B cell (primary cell): Measurements from ENCODE around the gene TNNT1. TPM values are rescaled to one million over a fixed set of nuclear protein-coding genes. Genes with fewer than 3 reads are reported as not detected.

ENCODE experiments used
- ATAC-seq: fragments of 200-7000 bp; cut with Tn5 transposase; one replicate; pipeline ENCODE4 v1.10.0; 2021; ENCODE audit warnings: low read depth, mild to moderate bottlenecking, moderate number of reproducible peaks, moderate library complexity
- CTCF ChIA-PET: fragments of 350-600 bp; sonication (Branson Sonifier 250); formaldehyde crosslinking; loops from one replicate; lab custom pipeline; 2021; ENCODE audit warnings: antibody characterized with exemption, inconsistent platforms; lab: Charles Lee
- POLR2A ChIA-PET: fragments of 350-600 bp; sonication (Branson Sonifier 250); formaldehyde crosslinking; loops from one replicate; lab custom pipeline; 2021; ENCODE audit warnings: antibody characterized with exemption; lab: Charles Lee
- DNase-seq: peaks from one replicate; pipeline ENCODE4 v3.0.0; 2013
- H2AFZ ChIP-seq: 2 replicates; pipeline ENCODE4 v1.6.1; 2012; ENCODE audit warnings: mild to moderate bottlenecking, low read depth, low read length; ENCODE audit not compliant: insufficient read depth, poor library complexity, severe bottlenecking
- H3K27ac ChIP-seq, 2 donors: 1 replicate in 1 of 2; 2 replicates in 1 of 2; pipeline ENCODE4 v1.5.1; 2012 to 2013; ENCODE audit warnings: low read length in 2 of 2, mild to moderate bottlenecking in 2 of 2, moderate library complexity in 1 of 2
- H3K27me3 ChIP-seq, 4 experiments: fragments of 200-600 bp in 1 of 4; sonication (generic) in 1 of 4; replicated peaks in 1 of 4; 1 replicate in 2 of 4; 2 replicates in 2 of 4; pipeline versions ENCODE4 v1.6.1 to v1.7.0; 2013 to 2016; ENCODE audit warnings: low read length in 3 of 4, mild to moderate bottlenecking in 2 of 4, mixed read lengths in 1 of 4, moderate library complexity in 1 of 4; ENCODE audit not compliant: insufficient read depth in 4 of 4, control insufficient read depth in 3 of 4; ENCODE audit errors: control extremely low read depth in 1 of 4
- H3K36me3 ChIP-seq, 2 experiments: replicated peaks in 1 of 2; 1 replicate in 1 of 2; 2 replicates in 1 of 2; pipeline versions ENCODE4 v1.6.1 to v1.7.1; 2013; ENCODE audit warnings: low read length in 1 of 2; ENCODE audit not compliant: insufficient read depth in 2 of 2, control insufficient read depth in 1 of 2; ENCODE audit errors: control extremely low read depth in 1 of 2, extremely low read depth in 1 of 2
- H3K4me1 ChIP-seq, 2 donors: fragments of 200-600 bp in 1 of 2; sonication (generic) in 1 of 2; 1 replicate in 1 of 2; 2 replicates in 1 of 2; pipeline versions ENCODE4 v1.5.1 to v1.6.1; 2013 to 2017; ENCODE audit warnings: low read length in 2 of 2; ENCODE audit not compliant: control insufficient read depth in 2 of 2, insufficient read depth in 2 of 2
- H3K4me2 ChIP-seq: replicated peaks from 2 replicates; pipeline ENCODE3; 2012; ENCODE audit warnings: mild to moderate bottlenecking, low read depth, low read length; ENCODE audit not compliant: poor library complexity, severe bottlenecking
- H3K4me3 ChIP-seq, 5 experiments: fragments of 200-600 bp in 1 of 5; sonication (generic) in 1 of 5; 1 replicate in 3 of 5; 2 replicates in 2 of 5; pipeline versions ENCODE4 v1.5.1 to v1.7.0; 2011 to 2016; ENCODE audit warnings: low read length in 4 of 5, mild to moderate bottlenecking in 4 of 5, low read depth in 2 of 5, control low read depth in 1 of 5, moderate library complexity in 1 of 5; ENCODE audit not compliant: insufficient read depth in 1 of 5; ENCODE audit errors: control extremely low read depth in 1 of 5, extremely low read depth in 1 of 5
- H3K79me2 ChIP-seq: fragments of 200-600 bp; sonication (generic); one replicate; pipeline ENCODE4 v1.6.0; 2016; ENCODE audit warnings: low read length; ENCODE audit not compliant: control insufficient read depth, insufficient read depth
- H3K9ac ChIP-seq: fragments of 200-600 bp; sonication (generic); 2 replicates; pipeline ENCODE4 v1.6.1; 2017; ENCODE audit warnings: mild to moderate bottlenecking, low read length, moderate library complexity
- H3K9me3 ChIP-seq, 3 donors: one replicate each; pipeline versions ENCODE4 v1.6.1 to v1.7.1; 2013; ENCODE audit warnings: low read length in 2 of 3; ENCODE audit not compliant: control insufficient read depth in 2 of 3, insufficient read depth in 1 of 3; ENCODE audit errors: control extremely low read depth in 1 of 3
- H4K20me1 ChIP-seq: 2 replicates; pipeline ENCODE4 v1.6.0; 2012; ENCODE audit warnings: mild to moderate bottlenecking, low read length; ENCODE audit not compliant: insufficient read depth, control insufficient read depth, poor library complexity, severe bottlenecking
- H3K27ac Mint-ChIP-seq: one replicate; pipeline ENCODE4 v1.8.0; 2021; ENCODE audit warnings: mixed read lengths
- H3K27me3 Mint-ChIP-seq: one replicate; pipeline ENCODE4 v1.8.0; 2021; ENCODE audit warnings: mixed read lengths
- H3K4me1 Mint-ChIP-seq: one replicate; pipeline ENCODE4 v1.8.0; 2021; ENCODE audit warnings: mixed read lengths
- H3K4me3 Mint-ChIP-seq: one replicate; pipeline ENCODE4 v1.8.0; 2021; ENCODE audit warnings: mixed read lengths
- H3K9me3 Mint-ChIP-seq: one replicate; pipeline ENCODE4 v1.8.0; 2022; ENCODE audit warnings: mixed read lengths; ENCODE audit not compliant: insufficient read depth
- EZH2 ChIP-seq: IDR thresholded peaks from 2 replicates; pipeline ENCODE4 v1.6.1; 2012; ENCODE audit warnings: borderline replicate concordance, low read depth, mild to moderate bottlenecking, moderate library complexity, low read length; ENCODE audit not compliant: insufficient read depth, poor library complexity, severe bottlenecking
- WGBS: methylation state at CpG from one replicate; pipeline ENCODE4 v1.1.5; 2013; ENCODE audit warnings: missing lambda C conversion rate; ENCODE audit not compliant: insufficient coverage; 5-methylcytosine and 5-hydroxymethylcytosine counted together
- intact Hi-C: fragments of 100-400 bp; cut with micrococcal nuclease; formaldehyde crosslinking; loops from one replicate; pipeline ENCODE4 v1.10.0; 2022
- polyA plus RNA-seq: library from polyadenylated mRNA; depleted of rRNA; stranded (reverse); fragments of >200 nt; gene quantifications from 2 replicates; pipeline ENCODE4 v1.2.3, GENCODE V29; 2012
- total RNA-seq, 2 donors: library from RNA; stranded (reverse); fragments of 120-200 nt in 1 of 2; gene quantifications; 1 replicate in 1 of 2; 2 replicates in 1 of 2; pipeline versions ENCODE4 v1.2.3 to v1.2.4, GENCODE V29; 2013 to 2022
- TF ChIP-seq, protein P1 (sequence below): fragments of 200-600 bp; IDR thresholded peaks from one replicate; pipeline ENCODE4 v1.8.0; 2022; ENCODE audit warnings: antibody characterized with exemption, mild to moderate bottlenecking

Gene TNNT1
- total and polyA plus RNA-seq, 2 donors (not counting 1 experiment from before 2014, with no cell fraction given): not detected

DNA sequence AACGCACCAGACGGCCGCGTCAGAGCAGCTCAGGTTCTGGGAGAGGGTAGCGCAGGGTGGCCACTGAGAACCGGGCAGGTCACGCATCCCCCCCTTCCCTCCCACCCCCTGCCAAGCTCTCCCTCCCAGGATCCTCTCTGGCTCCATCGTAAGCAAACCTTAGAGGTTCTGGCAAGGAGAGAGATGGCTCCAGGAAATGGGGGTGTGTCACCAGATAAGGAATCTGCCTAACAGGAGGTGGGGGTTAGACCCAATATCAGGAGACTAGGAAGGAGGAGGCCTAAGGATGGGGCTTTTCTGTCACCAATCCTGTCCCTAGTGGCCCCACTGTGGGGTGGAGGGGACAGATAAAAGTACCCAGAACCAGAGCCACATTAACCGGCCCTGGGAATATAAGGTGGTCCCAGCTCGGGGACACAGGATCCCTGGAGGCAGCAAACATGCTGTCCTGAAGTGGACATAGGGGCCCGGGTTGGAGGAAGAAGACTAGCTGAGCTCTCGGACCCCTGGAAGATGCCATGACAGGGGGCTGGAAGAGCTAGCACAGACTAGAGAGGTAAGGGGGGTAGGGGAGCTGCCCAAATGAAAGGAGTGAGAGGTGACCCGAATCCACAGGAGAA is 33.5 kb downstream of the TNNT1 start:
- no peaks in the 10 kb centered on the region for H3K27me3 Mint-ChIP-seq
- peaks cover 60% of the 10 kb centered on the region for H4K20me1 ChIP-seq
- no peak overlapping the region for H2AFZ ChIP-seq
- H3K4me2 ChIP-seq: peak overlapping the region; percentile 98
- peaks cover 46% of the 10 kb centered on the region for H3K79me2 ChIP-seq
- H3K36me3 ChIP-seq: peaks cover 0 to 11% of the 10 kb centered on the region in 2 experiments
- peak overlapping the region in 3 of 5 experiments; percentile 81 to 98 (median 86) for H3K4me3 ChIP-seq
- intact Hi-C loops: loop anchor here (5.0 to 10.0 kb wide), 4 partner anchors 111 to 1001 kb away; partner anchors contain the start of genes EPN1, PRPF31 and TFPT
- no peaks in the 10 kb centered on the region for H3K9me3 ChIP-seq
- whole genome bisulfite sequencing: 93% methylated on average over 8 of the region's 13 CpGs
- H3K27ac Mint-ChIP-seq: peak overlapping the region; percentile 90
- no peak for TF ChIP-seq EZH2
- TF ChIP-seq, protein P1, sequence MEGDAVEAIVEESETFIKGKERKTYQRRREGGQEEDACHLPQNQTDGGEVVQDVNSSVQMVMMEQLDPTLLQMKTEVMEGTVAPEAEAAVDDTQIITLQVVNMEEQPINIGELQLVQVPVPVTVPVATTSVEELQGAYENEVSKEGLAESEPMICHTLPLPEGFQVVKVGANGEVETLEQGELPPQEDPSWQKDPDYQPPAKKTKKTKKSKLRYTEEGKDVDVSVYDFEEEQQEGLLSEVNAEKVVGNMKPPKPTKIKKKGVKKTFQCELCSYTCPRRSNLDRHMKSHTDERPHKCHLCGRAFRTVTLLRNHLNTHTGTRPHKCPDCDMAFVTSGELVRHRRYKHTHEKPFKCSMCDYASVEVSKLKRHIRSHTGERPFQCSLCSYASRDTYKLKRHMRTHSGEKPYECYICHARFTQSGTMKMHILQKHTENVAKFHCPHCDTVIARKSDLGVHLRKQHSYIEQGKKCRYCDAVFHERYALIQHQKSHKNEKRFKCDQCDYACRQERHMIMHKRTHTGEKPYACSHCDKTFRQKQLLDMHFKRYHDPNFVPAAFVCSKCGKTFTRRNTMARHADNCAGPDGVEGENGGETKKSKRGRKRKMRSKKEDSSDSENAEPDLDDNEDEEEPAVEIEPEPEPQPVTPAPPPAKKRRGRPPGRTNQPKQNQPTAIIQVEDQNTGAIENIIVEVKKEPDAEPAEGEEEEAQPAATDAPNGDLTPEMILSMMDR: no peak
- no peak for ATAC-seq
- peaks cover 48% of the 10 kb centered on the region for H3K4me1 Mint-ChIP-seq
- POLR2A ChIA-PET: interaction anchor here (1.3 to 1.7 kb wide), 2 partner anchors 30 to 539 kb away, joined by 3 to 4 read pairs; partner anchors contain the start of gene U2AF2
- H3K4me1 ChIP-seq: peaks cover 12 to 44% of the 10 kb centered on the region in 2 donors
- peak overlapping the region; percentile 93 for H3K9ac ChIP-seq
- no peaks in the 10 kb centered on the region for H3K9me3 Mint-ChIP-seq
- DNase-seq: no peak
- peak overlapping the region; percentile 88 for H3K4me3 Mint-ChIP-seq
- H3K27me3 ChIP-seq: no peaks in the 10 kb centered on the region
- H3K27ac ChIP-seq: peak overlapping the region in 1 of 2 donors; percentile 36
- CTCF ChIA-PET: interaction anchor here (3.0 kb wide), 1 partner anchor 27 kb away, joined by 14 read pairs; no protein-coding TSS in a partner anchor

DNA sequence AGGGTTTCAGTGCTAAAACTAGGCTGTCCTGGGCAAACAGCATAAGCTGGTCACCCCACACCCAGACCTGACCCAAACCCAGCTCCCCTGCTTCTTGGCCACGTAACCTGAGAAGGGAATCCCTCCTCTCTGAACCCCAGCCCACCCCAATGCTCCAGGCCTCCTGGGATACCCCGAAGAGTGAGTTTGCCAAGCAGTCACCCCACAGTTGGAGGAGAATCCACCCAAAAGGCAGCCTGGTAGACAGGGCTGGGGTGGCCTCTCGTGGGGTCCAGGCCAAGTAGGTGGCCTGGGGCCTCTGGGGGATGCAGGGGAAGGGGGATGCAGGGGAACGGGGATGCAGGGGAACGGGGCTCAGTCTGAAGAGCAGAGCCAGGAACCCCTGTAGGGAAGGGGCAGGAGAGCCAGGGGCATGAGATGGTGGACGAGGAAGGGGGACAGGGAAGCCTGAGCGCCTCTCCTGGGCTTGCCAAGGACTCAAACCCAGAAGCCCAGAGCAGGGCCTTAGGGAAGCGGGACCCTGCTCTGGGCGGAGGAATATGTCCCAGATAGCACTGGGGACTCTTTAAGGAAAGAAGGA is 34.4 kb downstream of the TNNT1 start:
- no peak for TF ChIP-seq EZH2
- TF ChIP-seq, protein P1: no peak
- POLR2A ChIA-PET: no interaction called here
- H3K4me2 ChIP-seq: no peak overlapping the region
- H3K27ac ChIP-seq: no peak overlapping the region
- peak overlapping the region; percentile 59 for H3K4me3 Mint-ChIP-seq
- H3K4me3 ChIP-seq: no peak overlapping the region
- DNase-seq (no peak), ATAC-seq (no peak)
- no peaks in the 10 kb centered on the region for H3K27me3 ChIP-seq
- no peak overlapping the region for H2AFZ ChIP-seq
- peaks cover 12 to 44% of the 10 kb centered on the region in 2 donors for H3K4me1 ChIP-seq
- 91% methylated on average over 6 of the region's 9 CpGs for WGBS
- intact Hi-C loops: loop anchor here (5.0 to 10.0 kb wide), 4 partner anchors 110 to 1000 kb away; partner anchors contain the start of genes EPN1, PRPF31 and TFPT
- H3K79me2 ChIP-seq: peaks cover 46% of the 10 kb centered on the region
- no peaks in the 10 kb centered on the region for H3K27me3 Mint-ChIP-seq
- no peaks in the 10 kb centered on the region for H3K9me3 ChIP-seq
- H3K9me3 Mint-ChIP-seq: no peaks in the 10 kb centered on the region
- H3K36me3 ChIP-seq: peaks cover 0 to 15% of the 10 kb centered on the region in 2 experiments
- peaks cover 63% of the 10 kb centered on the region for H4K20me1 ChIP-seq
- CTCF ChIA-PET: interaction anchor here (0.5 to 3.0 kb wide), 2 partner anchors 26 to 304 kb away, joined by 3 to 14 read pairs; no protein-coding TSS in a partner anchor
- H3K27ac Mint-ChIP-seq: peak overlapping the region; percentile 50
- H3K4me1 Mint-ChIP-seq: peaks cover 46% of the 10 kb centered on the region
- no peak overlapping the region for H3K9ac ChIP-seq
